ENCODE results near the gene ICA1L.

Gene ICA1L

GRCh38 chr2:202756598-202756997 lies 115.0 kb downstream of the ICA1L start:
- H3K27ac ChIP-seq, result no peak overlapping the region
- no peak overlapping the region for H3K4me3 ChIP-seq

DNA sequence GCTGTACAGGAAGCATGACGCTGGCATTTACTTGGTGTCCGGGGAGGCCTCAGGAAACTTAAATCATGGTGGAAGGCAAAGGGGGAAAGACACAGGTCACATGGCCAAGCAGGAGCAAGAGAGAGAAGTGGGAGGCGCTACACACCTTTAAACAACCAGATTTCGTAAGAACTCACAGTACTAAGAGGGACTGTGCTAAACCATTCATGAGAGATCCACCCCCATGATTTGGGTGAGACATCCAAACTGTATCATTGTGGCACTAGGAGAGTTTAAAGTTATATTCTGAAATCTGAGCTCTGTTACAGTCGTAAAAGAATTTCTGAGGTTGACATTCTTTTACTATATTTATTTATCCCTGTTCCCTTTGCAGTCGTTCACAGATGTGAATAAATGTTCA lies 116.6 kb downstream of the ICA1L start:
- Histone ChIP-seq H3K27ac (no peak overlapping the region), H3K4me3 (no peak overlapping the region)

- H3K27ac ChIP-seq, result no peak overlapping the region
- H3K4me3 ChIP-seq, result no peak overlapping the region
Observed at GRCh38 chr2:202752071-202752470, 119.5 kb downstream of the ICA1L start.

DNA sequence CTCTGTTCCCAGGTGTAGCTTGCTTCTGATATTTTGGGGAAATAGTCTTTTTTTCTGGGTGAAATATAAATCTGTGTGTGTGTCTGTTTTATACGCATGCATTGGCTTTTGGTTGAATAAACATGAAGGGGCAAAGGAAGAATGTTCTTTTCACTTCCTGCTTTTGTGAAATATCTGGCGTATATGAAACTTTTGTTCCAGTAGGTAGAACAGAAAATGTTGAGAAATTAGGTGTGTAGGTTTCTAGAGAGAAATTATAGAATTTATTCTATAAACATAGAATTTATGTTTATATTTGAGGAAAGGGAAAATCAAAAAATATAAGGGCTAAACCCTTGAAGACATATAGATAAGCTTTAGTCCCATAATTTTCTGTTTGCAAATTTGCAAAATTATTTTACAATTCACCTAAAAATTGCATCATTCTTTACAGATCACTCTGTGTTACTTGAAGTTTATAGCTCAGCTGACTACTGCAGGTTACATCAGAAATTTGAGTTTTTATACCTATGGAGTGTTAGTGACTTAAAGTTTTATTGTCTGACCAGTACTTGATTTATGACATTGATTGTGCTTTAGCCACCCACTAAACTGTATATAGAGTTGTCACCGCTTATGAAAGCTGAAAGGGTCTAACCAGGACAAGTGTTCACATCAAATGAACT lies 120.7 kb downstream of the ICA1L start:
- H3K4me3 ChIP-seq, result no peak overlapping the region
- H3K27ac ChIP-seq, result no peak overlapping the region

- no peak overlapping the region for H3K27ac ChIP-seq
- H3K4me3 ChIP-seq, result no peak overlapping the region
Observed at GRCh38 chr2:202749477-202749876, 122.1 kb downstream of the ICA1L start.

DNA sequence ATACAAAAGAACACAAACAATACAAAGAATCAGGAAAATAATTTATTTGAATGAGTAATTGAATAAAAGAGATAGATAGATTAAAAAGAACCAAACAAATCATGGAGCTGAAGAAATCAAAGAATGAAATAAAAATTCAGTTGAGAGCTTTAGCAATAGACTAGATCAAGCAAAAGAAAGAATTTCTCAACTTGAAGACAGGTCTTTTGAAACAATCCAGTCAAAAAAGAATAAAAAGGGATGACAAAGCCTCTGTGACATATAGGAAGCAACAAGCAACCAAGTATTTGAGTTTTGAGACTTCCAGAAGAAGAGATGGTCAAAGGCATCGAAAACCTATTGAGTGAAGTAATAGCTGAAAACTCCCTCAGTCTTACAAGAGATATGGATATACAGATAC lies 128.0 kb downstream of the ICA1L start:
- no peak overlapping the region for H3K27ac ChIP-seq
- H3K4me3 ChIP-seq, result no peak overlapping the region

GRCh38 chr2:202736826-202737225 lies 134.7 kb downstream of the ICA1L start:
- no peak overlapping the region for H3K4me3 ChIP-seq
- H3K27ac ChIP-seq, result no peak overlapping the region

GRCh38 chr2:202726070-202726469 lies 145.5 kb downstream of the ICA1L start:
- H3K4me3 ChIP-seq, result no peak overlapping the region

GRCh38 chr2:202723746-202724145 lies 147.8 kb downstream of the ICA1L start:
- Histone ChIP-seq H3K4me3 (no peak overlapping the region), H3K27ac (no peak overlapping the region)

More at GRCh38 chr2:202726070-202726469, 145.5 kb downstream of the ICA1L start:
- no peak overlapping the region for H3K27ac ChIP-seq
